H9 (cell line): ENCODE data around the gene ZAP70. TPM values are rescaled to one million over a fixed set of nuclear protein-coding genes. Genes with fewer than 3 reads are reported as not detected.

Experiments
- DNase-seq: peaks from one replicate; pipeline ENCODE4 v3.0.0-alpha.2; 2017
- H2AFZ ChIP-seq: one replicate; pipeline ENCODE4 v1.6.1; 2013; ENCODE audit warnings: mild to moderate bottlenecking, low read length, control low read depth, moderate library complexity
- H2AK5ac ChIP-seq: 2 replicates; pipeline ENCODE4 v1.6.1; 2013; ENCODE audit warnings: low read length, control low read depth, mixed read lengths; ENCODE audit not compliant: insufficient read length
- H2BK120ac ChIP-seq: one replicate; pipeline ENCODE4 v1.6.1; 2013; ENCODE audit warnings: low read depth, mild to moderate bottlenecking, low read length, control low read depth, inconsistent platforms; ENCODE audit not compliant: poor library complexity, severe bottlenecking
- H2BK12ac ChIP-seq: 2 replicates; pipeline ENCODE4 v1.6.1; 2013; ENCODE audit warnings: low read length, control low read depth, mixed read lengths, low read depth; ENCODE audit not compliant: insufficient read length
- H2BK15ac ChIP-seq: 2 replicates; pipeline ENCODE4 v1.6.1; 2013; ENCODE audit warnings: low read depth, low read length, control low read depth
- H2BK20ac ChIP-seq: one replicate; pipeline ENCODE4 v1.6.1; 2013; ENCODE audit warnings: low read depth, mild to moderate bottlenecking, low read length, control low read depth, inconsistent platforms; ENCODE audit not compliant: poor library complexity, severe bottlenecking
- H2BK5ac ChIP-seq: 2 replicates; pipeline ENCODE4 v1.6.1; 2013; ENCODE audit warnings: low read length, control low read depth, mixed read lengths; ENCODE audit not compliant: insufficient read length
- H3K14ac ChIP-seq: 2 replicates; pipeline ENCODE4 v1.6.1; 2013; ENCODE audit warnings: low read length, control low read depth; ENCODE audit not compliant: insufficient read depth
- H3K18ac ChIP-seq: 2 replicates; pipeline ENCODE4 v1.6.1; 2013; ENCODE audit warnings: low read depth, mild to moderate bottlenecking, mixed read lengths, low read length, control low read depth; ENCODE audit not compliant: insufficient read length
- H3K23ac ChIP-seq: 2 replicates; pipeline ENCODE4 v1.6.1; 2013; ENCODE audit warnings: low read length, control low read depth, mixed read lengths, low read depth; ENCODE audit not compliant: insufficient read length
- H3K23me2 ChIP-seq: 2 replicates; pipeline ENCODE4 v1.6.1; 2013; ENCODE audit warnings: low read depth, mild to moderate bottlenecking, mixed read lengths, low read length, control low read depth; ENCODE audit not compliant: insufficient read length, poor library complexity, severe bottlenecking
- H3K27ac ChIP-seq: 2 replicates; pipeline ENCODE4 v1.5.1; 2013; ENCODE audit warnings: low read length, control low read depth, mixed read lengths, low read depth; ENCODE audit not compliant: insufficient read length
- H3K27me3 ChIP-seq: 2 replicates; pipeline ENCODE4 v1.6.1; 2013; ENCODE audit warnings: low read length, control low read depth, inconsistent platforms; ENCODE audit not compliant: insufficient read depth
- H3K4ac ChIP-seq: 2 replicates; pipeline ENCODE4 v1.6.1; 2013; ENCODE audit warnings: low read depth, mild to moderate bottlenecking, control low read depth, inconsistent platforms, low read length, moderate library complexity
- H3K4me1 ChIP-seq: 2 replicates; pipeline ENCODE4 v1.6.1; 2013; ENCODE audit warnings: low read length, control low read depth, inconsistent platforms; ENCODE audit not compliant: insufficient read depth
- H3K4me2 ChIP-seq: 2 replicates; pipeline ENCODE4 v1.6.1; 2013; ENCODE audit warnings: low read length, control low read depth, mixed read lengths; ENCODE audit not compliant: insufficient read length, insufficient read depth
- H3K56ac ChIP-seq: 2 replicates; pipeline ENCODE4 v1.6.1; 2013; ENCODE audit warnings: low read depth, mild to moderate bottlenecking, mixed read lengths, low read length, control low read depth; ENCODE audit not compliant: insufficient read length
- H3K79me1 ChIP-seq: 2 replicates; pipeline ENCODE4 v1.6.1; 2013; ENCODE audit warnings: low read depth, mild to moderate bottlenecking, moderate library complexity, low read length, control low read depth, inconsistent platforms; ENCODE audit not compliant: insufficient read depth, poor library complexity, severe bottlenecking
- H3K79me2 ChIP-seq: 2 replicates; pipeline ENCODE4 v1.6.1; 2013; ENCODE audit warnings: low read length, control low read depth, inconsistent platforms; ENCODE audit not compliant: insufficient read depth
- H3K9ac ChIP-seq: 2 replicates; pipeline ENCODE4 v1.6.1; 2013; ENCODE audit warnings: low read length, control low read depth, mixed read lengths; ENCODE audit not compliant: insufficient read length; ENCODE audit errors: extremely low read depth
- H3K9me3 ChIP-seq: one replicate; pipeline ENCODE4 v1.6.1; 2013; ENCODE audit warnings: low read depth, low read length, inconsistent platforms; ENCODE audit not compliant: control insufficient read depth
- H3T11ph ChIP-seq: one replicate; pipeline ENCODE4 v1.6.1; 2013; ENCODE audit warnings: mild to moderate bottlenecking, low read length, control low read depth, inconsistent platforms
- H4K20me1 ChIP-seq: one replicate; pipeline ENCODE4 v1.6.1; 2013; ENCODE audit not compliant: control insufficient read depth, insufficient read length, insufficient read depth
- H4K5ac ChIP-seq: 2 replicates; pipeline ENCODE4 v1.6.1; 2013; ENCODE audit warnings: low read depth, mild to moderate bottlenecking, mixed read lengths, low read length, control low read depth; ENCODE audit not compliant: insufficient read length
- H4K8ac ChIP-seq: replicated peaks from 2 replicates; pipeline ENCODE4 v1.6.1; 2013; ENCODE audit warnings: low read length, control low read depth, mixed read lengths, low read depth; ENCODE audit not compliant: insufficient read length
- H4K91ac ChIP-seq: 2 replicates; pipeline ENCODE4 v1.6.1; 2013; ENCODE audit warnings: low read depth, mild to moderate bottlenecking, moderate library complexity, mixed read lengths, low read length, control low read depth; ENCODE audit not compliant: insufficient read length
- H3K27ac Mint-ChIP-seq, 3 experiments: 2 replicates in 2 of 3; 3 replicates in 1 of 3; pipeline ENCODE4 v1.8.0; 2020 to 2021; ENCODE audit warnings: mixed read lengths in 3 of 3, mild to moderate bottlenecking in 1 of 3, moderate library complexity in 1 of 3
- H3K27me3 Mint-ChIP-seq: 2 replicates; pipeline ENCODE4 v1.8.0; 2021; ENCODE audit warnings: low read depth, mild to moderate bottlenecking, moderate library complexity, mixed read lengths
- H3K36me3 Mint-ChIP-seq, 3 experiments: 2 replicates in 2 of 3; 3 replicates in 1 of 3; pipeline ENCODE4 v1.8.0; 2020 to 2021; ENCODE audit warnings: low read depth in 3 of 3, mixed read lengths in 3 of 3; ENCODE audit not compliant: insufficient read depth in 1 of 3
- H3K4me1 Mint-ChIP-seq, 2 experiments: 2 replicates each; pipeline ENCODE4 v1.8.0; 2020; ENCODE audit warnings: mixed read lengths in 2 of 2
- H3K4me3 Mint-ChIP-seq, 2 experiments: 2 replicates in 1 of 2; 3 replicates in 1 of 2; pipeline ENCODE4 v1.8.0; 2020 to 2021; ENCODE audit warnings: mild to moderate bottlenecking in 2 of 2, mixed read lengths in 2 of 2, moderate library complexity in 1 of 2
- H3K9me3 Mint-ChIP-seq, 2 experiments: 2 replicates in 1 of 2; 3 replicates in 1 of 2; pipeline ENCODE4 v1.8.0; 2020; ENCODE audit warnings: mild to moderate bottlenecking in 2 of 2, mixed read lengths in 2 of 2, moderate library complexity in 1 of 2
- WGBS: extraction: QIAGEN DNeasy Blood & Tissue Kit; methylation state at CpG from one replicate; pipeline ENCODE4 v1.1.7; 2013; ENCODE audit warnings: missing lambda C conversion rate, low lambda C conversion rate, mixed read lengths; ENCODE audit not compliant: insufficient read length; ENCODE audit errors: extremely low coverage; 5-methylcytosine and 5-hydroxymethylcytosine counted together
- total RNA-seq: library from RNA; stranded (reverse); gene quantifications from 2 replicates; pipeline ENCODE4 v1.2.1, GENCODE V29; 2021
- TF ChIP-seq, protein P1 (sequence below): fragments of 200-600 bp; sonication (generic); conservative IDR thresholded peaks from 3 replicates; pipeline ENCODE4 v1.8.0; 2021; ENCODE audit warnings: antibody characterized with exemption, mild to moderate bottlenecking

The ZAP70 gene
- total RNA-seq, 1 experiment from 2014 or later = 0.24 TPM

- H3K18ac ChIP-seq = no peak overlapping the region
- Mint-ChIP-seq H3K9me3 (no peaks in the 10 kb centered on the region; a peak in 1 of 5 replicates), H3K4me1 (peaks cover 25 to 26% of the 10 kb centered on the region in 2 experiments), H3K27ac (peak overlapping the region in 2 of 3 experiments; percentile 78 to 88; a peak in 2 of 7 replicates), H3K4me3 (no peak overlapping the region), H3K27me3 (peaks cover 5% of the 10 kb centered on the region), H3K36me3 (no peaks in the 10 kb centered on the region; a peak in 1 of 7 replicates)
- H3K9ac ChIP-seq = no peak overlapping the region
- H3K4ac ChIP-seq = no peak overlapping the region
- no peak for DNase-seq
- H4K91ac ChIP-seq = no peak overlapping the region
- H3K27me3 ChIP-seq = no peaks in the 10 kb centered on the region
- H2BK15ac ChIP-seq = no peak overlapping the region
- TF ChIP-seq, protein P1, sequence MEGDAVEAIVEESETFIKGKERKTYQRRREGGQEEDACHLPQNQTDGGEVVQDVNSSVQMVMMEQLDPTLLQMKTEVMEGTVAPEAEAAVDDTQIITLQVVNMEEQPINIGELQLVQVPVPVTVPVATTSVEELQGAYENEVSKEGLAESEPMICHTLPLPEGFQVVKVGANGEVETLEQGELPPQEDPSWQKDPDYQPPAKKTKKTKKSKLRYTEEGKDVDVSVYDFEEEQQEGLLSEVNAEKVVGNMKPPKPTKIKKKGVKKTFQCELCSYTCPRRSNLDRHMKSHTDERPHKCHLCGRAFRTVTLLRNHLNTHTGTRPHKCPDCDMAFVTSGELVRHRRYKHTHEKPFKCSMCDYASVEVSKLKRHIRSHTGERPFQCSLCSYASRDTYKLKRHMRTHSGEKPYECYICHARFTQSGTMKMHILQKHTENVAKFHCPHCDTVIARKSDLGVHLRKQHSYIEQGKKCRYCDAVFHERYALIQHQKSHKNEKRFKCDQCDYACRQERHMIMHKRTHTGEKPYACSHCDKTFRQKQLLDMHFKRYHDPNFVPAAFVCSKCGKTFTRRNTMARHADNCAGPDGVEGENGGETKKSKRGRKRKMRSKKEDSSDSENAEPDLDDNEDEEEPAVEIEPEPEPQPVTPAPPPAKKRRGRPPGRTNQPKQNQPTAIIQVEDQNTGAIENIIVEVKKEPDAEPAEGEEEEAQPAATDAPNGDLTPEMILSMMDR = no peak
- no peak overlapping the region for H2AFZ ChIP-seq
- H2BK120ac ChIP-seq = no peak overlapping the region
- H3K23me2 ChIP-seq = no peaks in the 10 kb centered on the region
- no peak overlapping the region for H2BK5ac ChIP-seq
- no peak overlapping the region for H4K5ac ChIP-seq
- no peak overlapping the region; the same call in 1 of the 2 replicates for H3K14ac ChIP-seq
- H3K9me3 ChIP-seq = no peaks in the 10 kb centered on the region
- no peak overlapping the region for H3K4me2 ChIP-seq
- no peak overlapping the region for H2BK12ac ChIP-seq
- no peaks in the 10 kb centered on the region for H4K20me1 ChIP-seq
- H2BK20ac ChIP-seq = no peak overlapping the region
- H4K8ac ChIP-seq = no peak overlapping the region
- H3K23ac ChIP-seq = no peak overlapping the region
- WGBS = no CpG with 5 or more reads among the region's 3 CpGs
- H3K56ac ChIP-seq = no peak overlapping the region
- H3K79me2 ChIP-seq = no peaks in the 10 kb centered on the region
- H2AK5ac ChIP-seq = no peak overlapping the region
- no peaks in the 10 kb centered on the region for H3K79me1 ChIP-seq
- peaks cover 6% of the 10 kb centered on the region for H3K4me1 ChIP-seq
- no peak overlapping the region for H3T11ph ChIP-seq
- no peak overlapping the region for H3K27ac ChIP-seq
Measured at GRCh38 chr2:97718942-97719341, 5.6 kb downstream of the ZAP70 start.
